ENCODE data around the gene TWSG1. TPM values are rescaled to one million over a fixed set of nuclear protein-coding genes. Genes with fewer than 3 reads are reported as not detected.
"Not testable (repeated sequence)": the region's sequence is repeated elsewhere in the genome, so short reads cannot be mapped to it uniquely, and the experiment has no call there.

TWSG1 gene
- total RNA-seq, 1 donor from 2014 or later = 50.2 TPM

GRCh38 chr18:9333441-9334328, 888 bp upstream of the TWSG1 start:
- intact Hi-C loops (cut with DNase I) = no loop called here
- peak; percentile 61 for DNase-seq (ENCODE audit: low spot score)
- ATAC-seq = peak; percentile 75

- ATAC-seq = peak; percentile 39
- intact Hi-C loops (cut with DNase I) = no loop called here
- no peak for DNase-seq (ENCODE audit: low spot score)
Measured at GRCh38 chr18:9334973-9335696, 562 bp downstream of the TWSG1 start.

- ATAC-seq = no peak
- no peak for DNase-seq (ENCODE audit: low spot score)
- intact Hi-C loops (cut with DNase I) = no loop called here
Measured at GRCh38 chr18:9335697-9336045, 1.1 kb downstream of the TWSG1 start.

GRCh38 chr18:9336827-9337226, 2.3 kb downstream of the TWSG1 start:
- no peak for DNase-seq (ENCODE audit: low spot score)
- intact Hi-C loops (cut with DNase I) = no loop called here
- ATAC-seq = no peak

- DNase-seq (ENCODE audit: low spot score) (no peak), ATAC-seq (no peak)
- intact Hi-C loops (cut with DNase I) = no loop called here
Measured at GRCh38 chr18:9337873-9338272, 3.3 kb downstream of the TWSG1 start.

- DNase-seq (ENCODE audit: low spot score) = no peak
- no peak for ATAC-seq
- intact Hi-C loops (cut with DNase I) = no loop called here
Measured at GRCh38 chr18:9340472-9340871, 5.9 kb downstream of the TWSG1 start.

GRCh38 chr18:9343577-9343976, 9.0 kb downstream of the TWSG1 start:
- intact Hi-C loops (cut with DNase I) = no loop called here
- DNase-seq (ENCODE audit: low spot score) (no peak), ATAC-seq (no peak)

GRCh38 chr18:9346775-9347174, 12.2 kb downstream of the TWSG1 start:
- no peak for ATAC-seq
- intact Hi-C loops (cut with DNase I) = no loop called here

GRCh38 chr18:9348079-9348671, 13.6 kb downstream of the TWSG1 start:
- intact Hi-C loops (cut with DNase I) = no loop called here
- no peak for DNase-seq (ENCODE audit: low spot score)
- ATAC-seq = peak; percentile 76

More at GRCh38 chr18:9346775-9347174, 12.2 kb downstream of the TWSG1 start:
- no peak for DNase-seq (ENCODE audit: low spot score)

GRCh38 chr18:9348766-9349165, 14.2 kb downstream of the TWSG1 start:
- ATAC-seq = no peak
- intact Hi-C loops (cut with DNase I) = no loop called here
- no peak for DNase-seq (ENCODE audit: low spot score)

GRCh38 chr18:9353596-9353995, 19.0 kb downstream of the TWSG1 start:
- DNase-seq (ENCODE audit: low spot score) (no peak), ATAC-seq (no peak)
- intact Hi-C loops (cut with DNase I) = no loop called here

- intact Hi-C loops (cut with DNase I) = no loop called here
- no peak for DNase-seq (ENCODE audit: low spot score)
- no peak for ATAC-seq
Measured at GRCh38 chr18:9354256-9354655, 19.7 kb downstream of the TWSG1 start.

GRCh38 chr18:9356976-9357375, 22.4 kb downstream of the TWSG1 start:
- DNase-seq (ENCODE audit: low spot score) (no peak), ATAC-seq (no peak)
- intact Hi-C loops (cut with DNase I) = no loop called here

GRCh38 chr18:9359796-9360195, 25.2 kb downstream of the TWSG1 start:
- DNase-seq (ENCODE audit: low spot score) = no peak
- no peak for ATAC-seq
- intact Hi-C loops (cut with DNase I) = no loop called here

- DNase-seq (ENCODE audit: low spot score) (no peak), ATAC-seq (no peak)
Measured at GRCh38 chr18:9361191-9361590, 26.6 kb downstream of the TWSG1 start.

GRCh38 chr18:9362869-9363268, 28.3 kb downstream of the TWSG1 start:
- intact Hi-C loops (cut with DNase I) = no loop called here
- no peak for DNase-seq (ENCODE audit: low spot score)
- peak; percentile 45 for ATAC-seq

More at GRCh38 chr18:9361191-9361590, 26.6 kb downstream of the TWSG1 start:
- intact Hi-C loops (cut with DNase I) = no loop called here

GRCh38 chr18:9364242-9364641, 29.7 kb downstream of the TWSG1 start:
- ATAC-seq (no peak), DNase-seq (ENCODE audit: low spot score) (no peak)
- intact Hi-C loops (cut with DNase I) = no loop called here

GRCh38 chr18:9365406-9365805, 30.8 kb downstream of the TWSG1 start:
- ATAC-seq (no peak), DNase-seq (ENCODE audit: low spot score) (no peak)
- intact Hi-C loops (cut with DNase I) = no loop called here

GRCh38 chr18:9366126-9366714, 31.6 kb downstream of the TWSG1 start:
- ATAC-seq (peak; percentile 87), DNase-seq (ENCODE audit: low spot score) (no peak)
- intact Hi-C loops (cut with DNase I) = no loop called here

GRCh38 chr18:9373254-9373653, 38.7 kb downstream of the TWSG1 start:
- intact Hi-C loops (cut with DNase I); ATAC-seq; DNase-seq (ENCODE audit: low spot score): not testable (repeated sequence)
